GM12874 (cell line): Measurements from ENCODE around the gene P2RY12.

Experiments used
- CTCF ChIP-seq: IDR thresholded peaks from 2 replicates; pipeline ENCODE4 v1.5.1; 2011; ENCODE audit warnings: low read depth, mild to moderate bottlenecking, control low read depth, low read length, moderate library complexity; ENCODE audit not compliant: insufficient read depth

Gene P2RY12

GRCh38 chr3:151384741-151385174 is at the start of gene P2RY12:
Gene P2RY12, minus strand, starts transcription at chr3:151384753. Its CDS starts 45,908 bp downstream, at chr3:151338845.
- TF ChIP-seq CTCF = no peak

GRCh38 chr3:151432616-151433372 is 48.2 kb upstream of the P2RY12 start:
- TF ChIP-seq CTCF = no peak

- no peak for TF ChIP-seq CTCF
Measured at GRCh38 chr3:151431940-151432339, 47.4 kb upstream of the P2RY12 start.

- no peak for TF ChIP-seq CTCF
Measured at GRCh38 chr3:151430821-151431484, 46.4 kb upstream of the P2RY12 start.

- TF ChIP-seq CTCF = no peak
Measured at GRCh38 chr3:151428386-151428785, 43.8 kb upstream of the P2RY12 start.

- TF ChIP-seq CTCF = peak; percentile 33; the same call in 1 of the 2 replicates
Measured at GRCh38 chr3:151426341-151426657, 41.7 kb upstream of the P2RY12 start.

- TF ChIP-seq CTCF = no peak
Measured at GRCh38 chr3:151425627-151426340, 41.2 kb upstream of the P2RY12 start.
